Measurements from ENCODE around the gene HNF1B.

Gene HNF1B

GRCh38 chr17:37731056-37731455 is 13.8 kb downstream of the HNF1B start:
- no peak for DNase-seq

- DNase-seq: no peak
These were observed 15.0 kb downstream of the HNF1B start for GRCh38 chr17:37729905-37730304.

- no peak for DNase-seq
These were observed 17.8 kb downstream of the HNF1B start for GRCh38 chr17:37726891-37727675.

DNA sequence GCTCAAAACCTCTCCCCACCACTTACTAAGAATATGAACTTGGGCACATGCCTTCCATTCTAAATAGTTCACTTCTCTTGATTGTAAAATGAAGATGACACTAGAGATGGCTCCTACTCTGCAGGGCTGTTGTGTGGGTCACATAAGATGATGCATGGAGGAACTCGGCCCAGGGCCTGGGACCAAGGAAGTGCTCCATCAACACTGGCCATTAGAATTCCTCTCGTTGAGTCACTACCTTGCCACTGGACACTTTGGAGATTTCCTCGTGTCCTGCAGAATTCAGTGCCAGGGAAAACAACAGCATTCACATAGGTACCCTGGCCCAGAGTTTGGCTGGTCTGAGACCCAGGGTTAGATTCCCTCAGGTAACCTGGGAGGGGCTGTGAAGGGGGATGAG is 18.6 kb downstream of the HNF1B start:
- no peak for DNase-seq

- no peak for DNase-seq
These were observed 19.2 kb downstream of the HNF1B start for GRCh38 chr17:37725601-37726146.

DNA sequence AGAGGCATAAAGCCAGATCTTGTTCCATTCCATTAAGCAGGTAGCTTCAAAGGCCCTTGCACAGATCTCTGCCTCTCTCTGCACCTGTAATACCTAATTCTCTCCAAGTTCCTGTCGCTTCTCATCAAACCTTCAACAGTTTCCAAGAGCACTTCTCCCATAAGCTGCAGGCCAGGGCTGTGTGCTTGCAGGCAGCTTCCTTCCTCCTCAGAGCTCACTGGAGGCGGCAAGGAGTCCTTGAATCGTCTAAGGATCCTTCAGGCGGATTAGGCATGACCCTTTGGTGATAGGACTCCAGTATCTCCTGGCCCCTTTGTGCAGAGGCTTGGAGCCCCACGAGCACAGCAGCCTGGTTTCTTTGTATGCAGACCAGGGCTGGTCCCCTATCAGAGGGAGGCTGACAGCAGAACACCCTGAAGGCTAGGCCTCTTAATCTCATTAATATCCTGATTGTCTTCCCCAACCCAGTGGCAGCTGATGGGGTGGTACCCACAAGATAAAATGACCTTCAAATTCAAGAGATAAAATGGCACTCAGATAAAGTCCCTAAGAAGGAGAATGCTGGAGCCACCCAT is 19.8 kb downstream of the HNF1B start:
- no peak for DNase-seq

DNA sequence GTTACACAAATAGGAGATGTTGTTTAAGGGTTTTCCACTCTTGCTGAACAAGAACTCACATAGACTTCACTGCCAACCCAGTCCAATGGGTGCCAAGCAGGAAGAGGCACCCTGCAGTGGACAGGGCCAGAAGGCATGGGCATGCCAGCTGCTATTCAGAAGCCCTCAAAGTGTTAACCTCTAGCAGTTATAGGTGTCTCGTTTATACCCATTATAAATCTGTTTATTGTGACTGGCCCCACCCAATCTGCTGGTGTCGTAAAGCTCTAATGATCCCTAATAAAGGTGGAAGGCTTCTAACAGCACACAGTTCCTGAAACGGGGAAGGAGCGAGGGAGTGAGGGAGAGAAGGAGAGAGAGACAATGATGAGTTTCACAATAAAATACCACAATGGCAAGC is 23.9 kb downstream of the HNF1B start:
- DNase-seq: no peak

DNA sequence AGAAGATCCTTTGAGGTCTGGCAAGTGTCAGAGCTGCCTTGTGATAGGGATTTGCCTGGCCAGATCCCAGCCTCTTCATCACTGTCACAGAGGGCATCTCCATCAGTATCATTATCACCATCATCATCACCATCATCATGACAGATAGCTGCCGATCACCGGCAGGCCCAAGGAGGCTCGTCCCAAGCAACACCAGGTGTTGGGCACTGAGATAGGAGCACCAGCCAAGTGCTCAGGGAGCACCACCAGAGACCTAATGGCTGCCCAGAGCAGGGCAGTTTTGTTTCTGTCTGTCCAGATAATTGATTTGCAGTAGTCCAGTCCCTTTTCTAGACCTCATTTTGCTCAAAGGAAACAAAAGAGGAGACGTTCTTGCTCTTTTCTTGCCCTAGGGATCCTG is 25.0 kb downstream of the HNF1B start:
- DNase-seq: no peak

- DNase-seq: no peak
These were observed 26.4 kb downstream of the HNF1B start for GRCh38 chr17:37718324-37719048.

GRCh38 chr17:37717627-37718323 is 27.1 kb downstream of the HNF1B start:
- no peak for DNase-seq

- no peak for DNase-seq
These were observed 30.0 kb downstream of the HNF1B start for GRCh38 chr17:37714897-37715296.

GRCh38 chr17:37713624-37714023 is 31.2 kb downstream of the HNF1B start:
- DNase-seq: no peak

DNA sequence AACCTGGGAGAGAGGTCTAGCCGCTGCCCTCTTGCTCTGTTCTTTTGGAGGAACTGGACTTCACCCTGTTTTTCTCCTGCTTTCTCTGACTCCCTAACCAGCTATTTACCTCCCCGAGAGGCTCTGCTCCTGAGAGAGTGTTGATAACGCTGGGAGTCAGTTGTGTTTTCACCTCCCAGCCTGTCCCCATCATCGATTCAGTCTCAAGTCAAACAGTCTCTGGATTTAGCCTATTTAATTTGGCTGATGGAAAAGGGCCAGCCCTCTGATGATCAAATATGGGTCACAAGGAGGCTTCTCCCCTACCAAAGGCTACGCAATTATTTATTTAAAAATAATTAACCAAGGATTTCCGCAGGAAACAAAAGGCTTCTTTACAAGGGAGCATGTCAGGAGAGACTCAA is 31.8 kb downstream of the HNF1B start:
- DNase-seq: no peak

- DNase-seq: no peak
These were observed 33.7 kb downstream of the HNF1B start for GRCh38 chr17:37711113-37711512.

DNA sequence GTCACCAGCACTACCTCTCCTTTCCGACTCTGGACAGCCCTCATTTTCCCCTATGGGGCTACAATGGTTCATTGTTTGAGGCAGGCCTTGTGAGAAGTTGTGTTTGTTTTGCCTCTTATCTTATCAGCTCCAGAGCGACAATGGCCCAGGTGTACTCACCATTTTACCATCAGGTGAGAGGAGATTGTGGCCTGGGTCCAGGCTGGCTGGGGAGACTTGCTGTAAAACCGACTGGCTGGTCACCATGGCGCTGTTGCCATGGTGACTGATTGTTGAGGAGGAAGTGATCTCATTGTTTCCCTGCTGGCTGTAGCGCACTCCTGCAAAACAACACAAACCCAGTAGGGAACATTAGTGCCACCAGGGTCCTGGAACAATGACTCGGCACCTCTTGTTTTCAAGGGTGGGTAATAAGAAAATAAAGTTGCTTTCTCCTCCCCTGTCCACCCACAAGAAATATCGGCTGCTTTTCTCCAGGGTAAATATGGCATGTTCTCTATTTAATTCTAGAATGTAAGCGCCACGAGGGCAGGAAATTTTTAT is 34.4 kb downstream of the HNF1B start:
- peak; percentile 6 for DNase-seq

DNA sequence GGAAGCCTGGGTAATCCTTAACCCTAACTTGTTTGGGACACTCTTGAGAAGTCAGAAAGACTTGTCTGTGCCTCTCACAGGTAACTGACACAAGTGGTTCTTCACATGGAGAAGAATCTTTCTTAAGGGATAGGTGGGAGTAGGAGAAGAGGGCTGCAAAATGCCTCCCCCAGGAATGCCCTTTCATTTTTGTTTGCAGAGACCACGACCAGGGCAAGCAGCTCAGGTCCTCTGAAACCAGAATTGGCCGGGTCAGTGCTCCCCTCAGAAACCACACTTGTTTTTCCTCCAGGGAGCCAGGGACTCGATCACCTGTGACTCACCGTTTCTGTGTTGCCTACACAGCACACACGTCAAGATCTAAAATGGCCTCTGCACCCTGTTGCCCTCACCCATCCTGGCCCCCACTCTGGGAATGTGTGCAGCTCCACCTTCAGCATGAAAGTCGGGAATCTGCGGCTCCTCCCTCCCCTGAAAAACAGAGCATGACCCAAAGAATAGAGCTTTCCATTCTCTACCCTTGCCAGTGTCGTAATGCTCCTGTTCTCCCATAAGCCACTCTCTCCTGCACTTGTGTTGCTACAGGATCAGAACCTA is 36.1 kb downstream of the HNF1B start:
- DNase-seq: no peak

- DNase-seq: no peak
These were observed 36.7 kb downstream of the HNF1B start for GRCh38 chr17:37708008-37708615.

DNA sequence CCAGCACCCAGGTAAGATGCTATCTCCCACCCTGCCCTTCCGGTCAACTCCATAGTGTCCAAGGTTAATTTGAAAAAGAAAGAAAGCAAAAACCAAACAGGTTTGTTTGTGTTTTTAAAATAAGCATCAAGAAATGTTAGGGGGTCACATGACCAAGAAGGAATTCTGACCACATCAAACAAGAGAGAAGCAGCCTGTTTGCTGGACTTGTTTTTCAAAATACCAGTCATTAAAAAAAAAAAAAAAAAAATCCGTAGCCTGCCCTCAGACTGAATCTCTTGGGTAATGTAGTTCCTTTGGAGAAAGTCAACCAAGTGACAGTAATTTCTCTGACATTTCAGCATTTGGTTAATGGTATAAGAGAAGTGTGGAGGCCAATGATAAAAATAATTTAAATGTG is 38.4 kb downstream of the HNF1B start:
- no peak for DNase-seq

- no peak for DNase-seq
These were observed 42.3 kb downstream of the HNF1B start for GRCh38 chr17:37702598-37702997.

- peak; percentile 55 for DNase-seq
These were observed 43.4 kb downstream of the HNF1B start for GRCh38 chr17:37701496-37701898.

GRCh38 chr17:37700881-37701280 is 44.0 kb downstream of the HNF1B start:
- DNase-seq: no peak

Data from activated CD4-positive, alpha-beta T cell treated with anti-CD3 and anti-CD28 coated beads, Interleukin-10, Interleukin-2, amounts not matched to agents 100 ng/mL and 50 ng/mL, durations not matched to agents 16 hours and 8 hours (primary cell).